Upper lobe of left lung (tissue), 6 donors: ENCODE measurements around the gene AGBL1. TPM values are rescaled to one million over a fixed set of nuclear protein-coding genes. Genes with fewer than 3 reads are reported as not detected.

Experiments used
- ATAC-seq, 2 donors: fragments of 200-7000 bp; cut with Tn5 transposase; one replicate each; pipeline ENCODE4 v1.9.1; 2022; ENCODE audit warnings: mild to moderate bottlenecking in 2 of 2, moderate library complexity in 2 of 2; ENCODE audit not compliant: low FRiP score in 2 of 2
- DNase-seq, 2 donors: peaks; one replicate each; pipeline ENCODE4 v3.0.0-alpha.2; 2019 to 2020
- H3K27ac ChIP-seq, 4 donors: fragments of 200-600 bp; sonication (generic); one replicate each; pipeline ENCODE4 v1.5.1; 2016 to 2019
- H3K27me3 ChIP-seq, 4 donors: fragments of 200-600 bp; sonication (generic); one replicate each; pipeline ENCODE4 v1.5.1; 2017 to 2019
- H3K36me3 ChIP-seq, 4 donors: fragments of 200-600 bp; sonication (generic); one replicate each; pipeline ENCODE4 v1.5.1; 2016 to 2019
- H3K4me1 ChIP-seq, 4 donors: fragments of 200-600 bp; sonication (generic); one replicate each; pipeline ENCODE4 v1.5.1; 2018 to 2019
- H3K4me3 ChIP-seq, 4 donors: fragments of 200-600 bp; sonication (generic); one replicate each; pipeline ENCODE4 v1.5.1; 2017 to 2019; ENCODE audit warnings: mild to moderate bottlenecking in 2 of 4, moderate library complexity in 1 of 4
- H3K9me3 ChIP-seq, 4 donors: fragments of 200-600 bp; sonication (generic); one replicate each; pipeline ENCODE4 v1.5.1; 2018 to 2019
- CTCF ChIP-seq, 6 experiments: fragments of 450-650 bp in 4 of 6; fragments of 200-600 bp in 2 of 6; sonication (generic) in 2 of 6; IDR thresholded peaks; one replicate each; pipeline ENCODE4 v1.5.1; 2016 to 2019; ENCODE audit warnings: antibody characterized with exemption in 6 of 6
- EP300 ChIP-seq, 4 donors: sonication (generic); formaldehyde crosslinking; IDR thresholded peaks; one replicate each; pipeline ENCODE4 v1.5.1; 2017; ENCODE audit warnings: antibody characterized with exemption in 4 of 4, control low read depth in 2 of 4
- POLR2A ChIP-seq, 4 donors: fragments of 450-650 bp; IDR thresholded peaks; one replicate each; pipeline ENCODE4 v1.5.1; 2016 to 2017; ENCODE audit warnings: antibody characterized with exemption in 4 of 4, mild to moderate bottlenecking in 2 of 4
- POLR2AphosphoS5 ChIP-seq, 2 donors: sonication (generic); formaldehyde crosslinking; IDR thresholded peaks; one replicate each; pipeline ENCODE4 v1.5.1; 2017; ENCODE audit warnings: antibody characterized with exemption in 2 of 2
- WGBS, 2 donors: methylation state at CpG; one replicate each; pipeline ENCODE4 v1.1.5; 2017 to 2018; 5-methylcytosine and 5-hydroxymethylcytosine counted together
- total RNA-seq, 6 donors: library from RNA; depleted of rRNA in 4 of 6; stranded (reverse); fragments of >200 nt in 4 of 6; gene quantifications; one replicate each; pipeline versions ENCODE4 v1.1.0 to v1.2.1, GENCODE V29; 2016 to 2021
- donor health status: DM: no; HTN: no; CAD: no; lungs with moderate emphysema.
- donor health status: DM: no; HTN: yes; CAD: no; lungs with severe emphysema.

The AGBL1 gene
- total RNA-seq, 6 donors from 2014 or later = 3.1 to 23.0 (median 14.5) TPM

GRCh38 chr15:86040356-86041033, 39.2 kb upstream of the AGBL1 start:
- H3K27me3 ChIP-seq = no peaks in the 10 kb centered on the region
- no peaks in the 10 kb centered on the region for H3K4me1 ChIP-seq
- no peaks in the 10 kb centered on the region for H3K36me3 ChIP-seq
- ATAC-seq (no peak), DNase-seq (no peak)
- TF ChIP-seq EP300 (IDR thresholded peaks at IDR 0.05) (no peak), POLR2A (IDR thresholded peaks at IDR 0.05) (no peak), CTCF (IDR thresholded peaks at IDR 0.05) (no peak), POLR2AphosphoS5 (IDR thresholded peaks at IDR 0.05) (no peak)
- no peak overlapping the region for H3K4me3 ChIP-seq
- no peak overlapping the region for H3K27ac ChIP-seq
- WGBS, 2 donors = 81 to 86% methylated on average over 5 to 6 of the region's 6 CpGs
- H3K9me3 ChIP-seq = no peaks in the 10 kb centered on the region

- ATAC-seq = no peak
- Histone ChIP-seq H3K4me1 (no peaks in the 10 kb centered on the region), H3K36me3 (no peaks in the 10 kb centered on the region), H3K4me3 (no peak overlapping the region), H3K9me3 (no peaks in the 10 kb centered on the region), H3K27ac (no peak overlapping the region), H3K27me3 (no peaks in the 10 kb centered on the region)
- TF ChIP-seq POLR2A (IDR thresholded peaks at IDR 0.05) = no peak
- no peak for TF ChIP-seq CTCF (IDR thresholded peaks at IDR 0.05)
- no peak for TF ChIP-seq EP300 (IDR thresholded peaks at IDR 0.05)
- no peak for TF ChIP-seq POLR2AphosphoS5 (IDR thresholded peaks at IDR 0.05)
- 57 to 70% methylated on average over 6 of the region's 6 CpGs for WGBS, 2 donors
- no peak for DNase-seq
These were observed 38.3 kb upstream of the AGBL1 start for GRCh38 chr15:86041399-86041798.

GRCh38 chr15:86042226-86042625, 37.4 kb upstream of the AGBL1 start:
- WGBS, 2 donors = 97 to 100% methylated on average over 1 of the region's 1 CpG
- H3K4me3 ChIP-seq = no peak overlapping the region
- H3K4me1 ChIP-seq = no peaks in the 10 kb centered on the region
- no peaks in the 10 kb centered on the region for H3K9me3 ChIP-seq
- no peak overlapping the region for H3K27ac ChIP-seq
- no peak for TF ChIP-seq POLR2AphosphoS5 (IDR thresholded peaks at IDR 0.05)
- no peak for TF ChIP-seq POLR2A (IDR thresholded peaks at IDR 0.05)
- no peak for TF ChIP-seq CTCF (IDR thresholded peaks at IDR 0.05)
- no peak for TF ChIP-seq EP300 (IDR thresholded peaks at IDR 0.05)
- ATAC-seq (no peak), DNase-seq (no peak)
- no peaks in the 10 kb centered on the region for H3K36me3 ChIP-seq
- no peaks in the 10 kb centered on the region for H3K27me3 ChIP-seq

GRCh38 chr15:86044981-86045380, 34.7 kb upstream of the AGBL1 start:
- H3K4me1 ChIP-seq = no peaks in the 10 kb centered on the region
- H3K4me3 ChIP-seq = no peak overlapping the region
- ATAC-seq = no peak
- no peaks in the 10 kb centered on the region for H3K36me3 ChIP-seq
- no peak for DNase-seq
- H3K9me3 ChIP-seq = no peaks in the 10 kb centered on the region
- 8 to 18% methylated on average over 1 of the region's 1 CpG for WGBS, 2 donors
- H3K27me3 ChIP-seq = no peaks in the 10 kb centered on the region
- TF ChIP-seq POLR2AphosphoS5 (IDR thresholded peaks at IDR 0.05) = no peak
- TF ChIP-seq POLR2A (IDR thresholded peaks at IDR 0.05) = no peak
- TF ChIP-seq EP300 (IDR thresholded peaks at IDR 0.05) = no peak
- TF ChIP-seq CTCF (IDR thresholded peaks at IDR 0.05) = no peak
- H3K27ac ChIP-seq = no peak overlapping the region

GRCh38 chr15:86054338-86054737, 25.3 kb upstream of the AGBL1 start:
- no peak for DNase-seq
- H3K4me3 ChIP-seq = no peak overlapping the region
- H3K9me3 ChIP-seq = no peaks in the 10 kb centered on the region
- no peaks in the 10 kb centered on the region for H3K4me1 ChIP-seq
- 78 to 88% methylated on average over 5 to 6 of the region's 6 CpGs for WGBS, 2 donors
- TF ChIP-seq CTCF (IDR thresholded peaks at IDR 0.05) (no peak), EP300 (IDR thresholded peaks at IDR 0.05) (no peak), POLR2A (IDR thresholded peaks at IDR 0.05) (no peak), POLR2AphosphoS5 (IDR thresholded peaks at IDR 0.05) (no peak)
- no peak overlapping the region for H3K27ac ChIP-seq
- H3K36me3 ChIP-seq = no peaks in the 10 kb centered on the region
- ATAC-seq = no peak
- no peaks in the 10 kb centered on the region for H3K27me3 ChIP-seq
